Psoas muscle (tissue), 8 donors: Measurements from ENCODE around the gene SLC22A23. TPM values are rescaled to one million over a fixed set of nuclear protein-coding genes. Genes with fewer than 3 reads are reported as not detected.

ENCODE experiments used
- ATAC-seq, 4 donors: fragments of 200-7000 bp; cut with Tn5 transposase; one replicate each; pipeline ENCODE4 v1.9.1; 2020; ENCODE audit warnings: moderate library complexity in 3 of 4, mild to moderate bottlenecking in 2 of 4
- DNase-seq, 2 donors: peaks; one replicate each; pipeline ENCODE4 v3.0.0-alpha.2; 2020
- H3K27ac ChIP-seq: fragments of 200-600 bp; one replicate; pipeline ENCODE4 v1.8.0; 2022
- H3K27me3 ChIP-seq, 3 donors: fragments of 200-600 bp in 1 of 3; one replicate each; pipeline versions ENCODE4 v1.6.1 to v1.8.0; 2013 to 2022; ENCODE audit warnings: low read length in 2 of 3, mild to moderate bottlenecking in 2 of 3, moderate library complexity in 1 of 3; ENCODE audit not compliant: insufficient read depth in 3 of 3
- H3K36me3 ChIP-seq, 2 donors: fragments of 200-600 bp in 1 of 2; one replicate each; pipeline versions ENCODE4 v1.6.1 to v1.8.0; 2013 to 2022; ENCODE audit warnings: low read depth in 1 of 2, mild to moderate bottlenecking in 1 of 2, moderate library complexity in 1 of 2; ENCODE audit not compliant: insufficient read depth in 1 of 2
- H3K4me1 ChIP-seq: fragments of 200-600 bp; one replicate; pipeline ENCODE4 v1.8.0; 2022
- H3K4me3 ChIP-seq: fragments of 200-600 bp; one replicate; pipeline ENCODE4 v1.8.0; 2022; ENCODE audit warnings: mild to moderate bottlenecking
- H3K9me3 ChIP-seq: fragments of 200-600 bp; one replicate; pipeline ENCODE4 v1.8.0; 2022
- CTCF ChIP-seq: fragments of 200-600 bp; IDR thresholded peaks from one replicate; pipeline ENCODE4 v1.8.0; 2022; ENCODE audit warnings: antibody characterized with exemption
- WGBS, 3 donors: extraction: QIAGEN DNeasy Blood & Tissue Kit; methylation state at CpG; one replicate each; pipeline versions ENCODE4 v1.1.6 to v1.1.7; 2013; 5-methylcytosine and 5-hydroxymethylcytosine counted together
- intact Hi-C, 2 donors: fragments of 100-400 bp; cut with DNase I; formaldehyde crosslinking; loops; one replicate each; pipeline versions ENCODE4 v1.11.0 to v1.14.2; 2022
- polyA plus RNA-seq, 3 donors: library from polyadenylated mRNA; stranded (reverse); fragments of 200-250 nt; gene quantifications; one replicate each; pipeline ENCODE4 v1.2.3, GENCODE V29; 2013
- total RNA-seq, 4 donors: library from RNA; stranded (reverse); fragmentation: NEBNext Ultra II Directional in 2 of 4; extraction: Animal tissue kit (Norgen Biotek cat#: 25700) in 2 of 4; gene quantifications; one replicate each; pipeline versions ENCODE4 v1.2.1 to v1.2.4, GENCODE V29; 2021 to 2023
- donor health status: healthy with polysubstance abuse.
- donor health status: DM: no; HTN: no; CAD: no; lungs with moderate emphysema.
- donor health status: Bipolar disorder and iron deficiency.
- donor health status: healthy.
- donor health status: DM: yes; HTN: yes; CAD: no.
- donor health status: DM: no; HTN: no; CAD: no.
- donor health status: DM: no; HTN: no; CAD: no.
- donor health status: DM: yes; HTN: yes; CAD: no.

The SLC22A23 gene
- total and polyA plus RNA-seq, 7 donors = 4.6 to 13.7 (median 8.7) TPM

GRCh38 chr6:3454273-3455010, 2.4 kb downstream of the SLC22A23 start:
- Histone ChIP-seq H3K27me3 (no peaks in the 10 kb centered on the region), H3K36me3 (no peaks in the 10 kb centered on the region), H3K4me3 (peak overlapping the region; percentile 78), H3K9me3 (no peaks in the 10 kb centered on the region), H3K4me1 (peaks cover 14% of the 10 kb centered on the region), H3K27ac (no peak overlapping the region)
- DNase-seq (no peak), ATAC-seq (no peak)
- TF ChIP-seq CTCF = no peak
- WGBS, 3 donors = 55 to 68% (median 57%) methylated on average over 6 of the region's 6 CpGs
- intact Hi-C loops = loop anchor here (5.0 to 10.0 kb wide), 4 partner anchors 32 to 172 kb away; no protein-coding TSS in a partner anchor

GRCh38 chr6:3453413-3454272, 3.2 kb downstream of the SLC22A23 start:
- 74 to 88% (median 78%) methylated on average over 5 of the region's 5 CpGs for whole genome bisulfite sequencing, 3 donors
- intact Hi-C loops = loop anchor here in 1 of 2 donors (10.0 kb wide), 1 partner anchor 99 kb away; no protein-coding TSS in a partner anchor
- peak overlapping the region; percentile 78 for H3K4me3 ChIP-seq

GRCh38 chr6:3451498-3451897, 5.4 kb downstream of the SLC22A23 start:
- WGBS, 3 donors = 60 to 80% (median 73%) methylated on average over 6 of the region's 6 CpGs
- ATAC-seq (no peak), DNase-seq (no peak)
- Histone ChIP-seq H3K4me1 (peaks cover 10% of the 10 kb centered on the region), H3K27ac (no peak overlapping the region), H3K27me3 (no peaks in the 10 kb centered on the region), H3K36me3 (no peaks in the 10 kb centered on the region), H3K9me3 (no peaks in the 10 kb centered on the region), H3K4me3 (no peak overlapping the region)
- intact Hi-C loops = loop anchor here in 1 of 2 donors (10.0 kb wide), 1 partner anchor 97 kb away; no protein-coding TSS in a partner anchor
- TF ChIP-seq CTCF = no peak

More at GRCh38 chr6:3453413-3454272, 3.2 kb downstream of the SLC22A23 start:
- Histone ChIP-seq H3K9me3 (no peaks in the 10 kb centered on the region), H3K27me3 (no peaks in the 10 kb centered on the region), H3K4me1 (peaks cover 14% of the 10 kb centered on the region), H3K27ac (no peak overlapping the region), H3K36me3 (no peaks in the 10 kb centered on the region)
- no peak for ATAC-seq
- TF ChIP-seq CTCF = no peak
- no peak for DNase-seq

GRCh38 chr6:3450888-3451287, 6.0 kb downstream of the SLC22A23 start:
- no peaks in the 10 kb centered on the region for H3K9me3 ChIP-seq
- DNase-seq = no peak
- H3K4me3 ChIP-seq = no peak overlapping the region
- no peak for ATAC-seq
- intact Hi-C loops = loop anchor here in 1 of 2 donors (10.0 kb wide), 1 partner anchor 96 kb away; no protein-coding TSS in a partner anchor
- H3K27me3 ChIP-seq = no peaks in the 10 kb centered on the region
- no peaks in the 10 kb centered on the region for H3K36me3 ChIP-seq
- WGBS, 3 donors = 86 to 93% (median 92%) methylated on average over 5 of the region's 5 CpGs
- peaks cover 10% of the 10 kb centered on the region for H3K4me1 ChIP-seq
- TF ChIP-seq CTCF = no peak
- H3K27ac ChIP-seq = no peak overlapping the region
